ENCODE data around the gene SLC35D3.
"Not testable (repeated sequence)": the region's sequence is repeated elsewhere in the genome, so short reads cannot be mapped to it uniquely, and the experiment has no call there.

The SLC35D3 gene

GRCh38 chr6:136923116-136923953 is 1.2 kb downstream of the SLC35D3 start:
- DNase-seq: peak; percentile 56

GRCh38 chr6:136923954-136924673 is 2.0 kb downstream of the SLC35D3 start:
- DNase-seq: no peak

GRCh38 chr6:136926383-136926782 is 4.3 kb downstream of the SLC35D3 start:
- DNase-seq: no peak

- no peak for DNase-seq
These were observed 5.2 kb downstream of the SLC35D3 start for GRCh38 chr6:136927292-136927691.

GRCh38 chr6:136930528-136930927 is 8.4 kb downstream of the SLC35D3 start:
- no peak for DNase-seq

- no peak for DNase-seq
These were observed 10.5 kb downstream of the SLC35D3 start for GRCh38 chr6:136932599-136932998.

GRCh38 chr6:136945072-136945471 is 23.0 kb downstream of the SLC35D3 start:
- no peak for DNase-seq

- no peak for DNase-seq
These were observed 23.6 kb downstream of the SLC35D3 start for GRCh38 chr6:136945711-136946121.

- no peak for DNase-seq
These were observed 24.9 kb downstream of the SLC35D3 start for GRCh38 chr6:136947037-136947436.

- not testable (repeated sequence) for DNase-seq
These were observed 27.9 kb downstream of the SLC35D3 start for GRCh38 chr6:136949957-136950356.

GRCh38 chr6:136950436-136951126 is 28.5 kb downstream of the SLC35D3 start:
- no peak for DNase-seq

- no peak for DNase-seq
These were observed 30.7 kb downstream of the SLC35D3 start for GRCh38 chr6:136952714-136953260.

- no peak for DNase-seq
These were observed 33.0 kb downstream of the SLC35D3 start for GRCh38 chr6:136955123-136955522.

- no peak for DNase-seq
These were observed 34.8 kb downstream of the SLC35D3 start for GRCh38 chr6:136956590-136957544.

- DNase-seq: no peak
These were observed 36.1 kb downstream of the SLC35D3 start for GRCh38 chr6:136958168-136958567.

- no peak for DNase-seq
These were observed 37.4 kb downstream of the SLC35D3 start for GRCh38 chr6:136959471-136959891.

- not testable (repeated sequence) for DNase-seq
These were observed 37.8 kb downstream of the SLC35D3 start for GRCh38 chr6:136959935-136960334.

GRCh38 chr6:136960781-136961180 is 38.7 kb downstream of the SLC35D3 start:
- no peak for DNase-seq

GRCh38 chr6:136961848-136962247 is 39.7 kb downstream of the SLC35D3 start:
- no peak for DNase-seq

GRCh38 chr6:136962661-136963060 is 40.6 kb downstream of the SLC35D3 start:
- DNase-seq: no peak

GRCh38 chr6:136963259-136963658 is 41.2 kb downstream of the SLC35D3 start:
- DNase-seq: no peak

- DNase-seq: no peak
These were observed 42.3 kb downstream of the SLC35D3 start for GRCh38 chr6:136964398-136964797.
